Measurements from ENCODE around the gene SLC24A1. TPM values are rescaled to one million over a fixed set of nuclear protein-coding genes. Genes with fewer than 3 reads are reported as not detected.

The SLC24A1 gene
- total RNA-seq, 4 donors from 2014 or later = 5.9 to 22.7 (median 9.2) TPM

GRCh38 chr15:65578904-65579728, 42.6 kb upstream of the SLC24A1 start:
- Histone ChIP-seq H3K4me3 (no peak overlapping the region), H3K9me3 (no peaks in the 10 kb centered on the region), H3K4me1 (no peaks in the 10 kb centered on the region), H3K27ac (peak overlapping the region in 1 of 4 donors; percentile 32), H3K27me3 (no peaks in the 10 kb centered on the region), H3K36me3 (peaks cover 0 to 92% (median 0%) of the 10 kb centered on the region in 3 donors)
- WGBS, 2 donors = 72 to 74% methylated on average over 8 of the region's 8 CpGs
- no peak for TF ChIP-seq CTCF (IDR thresholded peaks at IDR 0.05)
- TF ChIP-seq POLR2A (IDR thresholded peaks at IDR 0.05) = no peak
- TF ChIP-seq EP300 (IDR thresholded peaks at IDR 0.05) = no peak
- no peak for DNase-seq (ENCODE audit: low spot score in 2 of 2)

GRCh38 chr15:65579762-65580161, 42.0 kb upstream of the SLC24A1 start:
- TF ChIP-seq POLR2A (IDR thresholded peaks at IDR 0.05) (no peak), EP300 (IDR thresholded peaks at IDR 0.05) (no peak), CTCF (IDR thresholded peaks at IDR 0.05) (no peak)
- no peaks in the 10 kb centered on the region for H3K27me3 ChIP-seq
- no peaks in the 10 kb centered on the region for H3K4me1 ChIP-seq
- no peak overlapping the region for H3K27ac ChIP-seq
- 44 to 50% methylated on average over 3 of the region's 3 CpGs for WGBS, 2 donors
- DNase-seq (ENCODE audit: low spot score in 2 of 2) = no peak
- no peaks in the 10 kb centered on the region for H3K9me3 ChIP-seq
- no peak overlapping the region for H3K4me3 ChIP-seq
- H3K36me3 ChIP-seq = peaks cover 0 to 95% (median 0%) of the 10 kb centered on the region in 3 donors

GRCh38 chr15:65580287-65580686, 41.5 kb upstream of the SLC24A1 start:
- H3K27me3 ChIP-seq = no peaks in the 10 kb centered on the region
- TF ChIP-seq POLR2A (IDR thresholded peaks at IDR 0.05) (no peak), CTCF (IDR thresholded peaks at IDR 0.05) (no peak), EP300 (IDR thresholded peaks at IDR 0.05) (no peak)
- H3K4me3 ChIP-seq = no peak overlapping the region
- H3K4me1 ChIP-seq = no peaks in the 10 kb centered on the region
- peaks cover 0 to 98% (median 0%) of the 10 kb centered on the region in 3 donors for H3K36me3 ChIP-seq
- no peak overlapping the region for H3K27ac ChIP-seq
- no peaks in the 10 kb centered on the region for H3K9me3 ChIP-seq
- no peak for DNase-seq (ENCODE audit: low spot score in 2 of 2)

GRCh38 chr15:65583701-65584100, 38.0 kb upstream of the SLC24A1 start:
- Histone ChIP-seq H3K4me3 (no peak overlapping the region), H3K36me3 (peaks cover 0 to 99% (median 0%) of the 10 kb centered on the region in 3 donors), H3K9me3 (no peaks in the 10 kb centered on the region), H3K27me3 (no peaks in the 10 kb centered on the region), H3K4me1 (no peaks in the 10 kb centered on the region), H3K27ac (peak overlapping the region in 2 of 4 donors; percentile 32 to 46)
- WGBS, 2 donors = 19 to 25% methylated on average over 1 of the region's 1 CpG
- DNase-seq (ENCODE audit: low spot score in 2 of 2) = no peak
- TF ChIP-seq CTCF (IDR thresholded peaks at IDR 0.05) (no peak), EP300 (IDR thresholded peaks at IDR 0.05) (no peak), POLR2A (IDR thresholded peaks at IDR 0.05) (no peak)

- peaks cover 0 to 99% (median 0%) of the 10 kb centered on the region in 3 donors for H3K36me3 ChIP-seq
Observed at GRCh38 chr15:65584241-65584640, 37.5 kb upstream of the SLC24A1 start.

More at GRCh38 chr15:65584241-65584640, 37.5 kb upstream of the SLC24A1 start:
- Histone ChIP-seq H3K27me3 (no peaks in the 10 kb centered on the region), H3K27ac (no peak overlapping the region), H3K4me1 (no peaks in the 10 kb centered on the region), H3K4me3 (no peak overlapping the region), H3K9me3 (no peaks in the 10 kb centered on the region)
- no peak for DNase-seq (ENCODE audit: low spot score in 2 of 2)
- TF ChIP-seq EP300 (IDR thresholded peaks at IDR 0.05) (no peak), CTCF (IDR thresholded peaks at IDR 0.05) (no peak), POLR2A (IDR thresholded peaks at IDR 0.05) (no peak)
